ENCODE measurements around the gene ANKRD28. TPM values are rescaled to one million over a fixed set of nuclear protein-coding genes. Genes with fewer than 3 reads are reported as not detected.
"Not testable (repeated sequence)": the region's sequence is repeated elsewhere in the genome, so short reads cannot be mapped to it uniquely, and the experiment has no call there.

Gene ANKRD28
- total RNA-seq, 1 donor from 2014 or later, result 62.4 TPM

DNA sequence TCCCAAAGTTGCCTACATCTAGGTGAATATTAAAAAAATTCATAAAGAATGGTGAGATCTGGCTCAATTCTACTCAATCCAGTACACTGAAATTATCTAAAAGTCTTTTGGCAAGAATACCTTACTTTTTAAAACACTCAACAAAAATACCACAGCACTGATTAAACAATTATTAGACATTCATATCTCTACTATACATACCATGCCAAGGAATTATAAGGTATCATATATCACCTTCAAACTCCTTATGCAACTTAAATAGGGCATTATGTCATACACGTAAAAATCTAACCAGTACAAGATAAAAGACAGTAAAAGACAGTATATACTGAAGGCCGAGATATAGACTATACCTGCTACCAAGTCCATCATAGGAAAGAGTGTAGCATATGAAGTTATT lies 6.1 kb upstream of the ANKRD28 start:
- DNase-seq (ENCODE audit: low spot score), result no peak

DNA sequence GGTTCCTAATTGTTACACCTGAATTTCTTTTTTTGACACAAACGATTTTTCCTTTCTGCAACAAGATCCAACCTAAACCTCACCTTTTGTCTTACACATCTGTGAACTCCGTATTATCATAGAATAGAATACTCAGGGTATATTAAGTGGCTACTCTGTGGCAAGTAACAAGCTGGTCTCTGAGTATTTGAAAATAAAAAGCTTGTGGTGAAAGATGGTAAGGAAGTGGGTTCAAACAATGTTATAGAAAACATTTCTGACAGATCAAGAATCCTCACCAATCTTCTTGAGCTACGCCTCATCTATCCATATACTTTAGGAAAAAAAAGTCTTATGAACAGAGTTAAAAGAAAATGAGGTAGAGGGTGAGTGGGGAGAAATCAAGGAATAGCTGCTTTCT lies 3.5 kb upstream of the ANKRD28 start:
- DNase-seq (ENCODE audit: low spot score), result no peak

DNA sequence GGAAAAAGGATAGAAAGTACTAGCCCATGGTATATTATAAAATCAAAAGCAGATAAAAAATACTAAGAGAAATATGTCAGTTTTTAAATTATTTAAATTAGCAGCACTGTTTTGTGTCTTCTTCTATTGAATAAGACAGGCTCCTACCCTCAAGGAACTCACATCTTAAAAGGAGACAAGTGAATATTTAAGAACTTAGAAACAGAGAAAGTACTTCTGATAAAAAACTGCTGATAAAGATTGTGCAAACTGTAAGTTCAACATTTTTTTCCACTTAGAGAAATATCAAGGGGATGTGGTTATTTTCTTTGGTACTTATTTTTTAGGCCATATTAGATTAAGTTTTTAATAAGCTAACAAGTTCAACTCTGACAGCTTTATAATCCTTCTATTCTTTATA lies 3.0 kb upstream of the ANKRD28 start:
- no peak for DNase-seq (ENCODE audit: low spot score)

DNA sequence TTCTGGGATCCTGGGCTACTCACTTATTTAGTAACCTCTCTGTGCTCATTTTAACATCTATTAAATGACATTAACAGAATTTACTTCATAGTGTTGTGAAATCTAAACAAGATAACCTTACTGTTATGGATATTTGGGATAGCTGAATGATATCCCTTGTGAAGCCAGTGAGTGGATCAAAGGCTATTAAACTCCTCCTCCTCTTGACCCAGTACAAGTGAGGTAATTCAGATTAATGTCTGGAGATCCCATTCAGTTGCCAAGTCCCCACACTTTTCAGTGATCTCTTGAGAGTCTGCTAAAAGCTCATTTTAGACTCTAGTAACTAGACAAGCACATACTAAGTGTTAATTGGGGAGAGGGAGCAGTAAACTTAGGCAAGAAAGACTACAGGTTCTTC lies 2.5 kb upstream of the ANKRD28 start:
- DNase-seq (ENCODE audit: low spot score), result no peak

DNA sequence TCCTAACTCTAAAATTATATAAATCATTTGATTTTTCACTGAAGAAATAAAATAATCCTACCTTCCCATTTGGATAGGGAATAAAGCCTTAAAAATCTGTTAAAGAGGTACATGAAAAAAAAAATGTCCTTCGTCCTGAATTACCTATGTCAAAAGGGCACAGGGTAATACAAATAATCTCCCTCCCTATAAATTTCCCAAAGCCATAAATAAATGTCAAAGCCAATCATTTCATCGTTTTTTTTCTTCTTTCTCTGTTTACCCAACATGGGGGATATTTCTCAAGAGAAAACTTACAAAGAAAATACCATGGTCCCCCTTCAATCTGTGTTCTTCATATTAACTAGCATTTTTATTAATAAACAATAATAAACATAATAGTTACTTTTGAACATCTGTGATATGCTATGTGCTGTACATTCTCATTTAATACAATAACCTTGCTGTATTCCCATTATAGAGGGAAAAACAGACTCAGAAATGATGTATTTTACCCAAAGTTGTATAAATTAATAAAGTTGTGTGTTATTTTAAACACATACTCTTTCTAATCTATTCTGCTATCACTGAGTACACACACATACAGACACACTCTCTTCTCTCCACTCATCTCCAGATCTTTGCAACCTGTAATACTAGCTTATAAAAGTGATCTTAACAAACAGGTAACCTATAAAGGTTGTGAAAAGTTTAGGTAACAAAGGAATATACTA lies 910 bp upstream of the ANKRD28 start:
- no peak for DNase-seq (ENCODE audit: low spot score)

DNA sequence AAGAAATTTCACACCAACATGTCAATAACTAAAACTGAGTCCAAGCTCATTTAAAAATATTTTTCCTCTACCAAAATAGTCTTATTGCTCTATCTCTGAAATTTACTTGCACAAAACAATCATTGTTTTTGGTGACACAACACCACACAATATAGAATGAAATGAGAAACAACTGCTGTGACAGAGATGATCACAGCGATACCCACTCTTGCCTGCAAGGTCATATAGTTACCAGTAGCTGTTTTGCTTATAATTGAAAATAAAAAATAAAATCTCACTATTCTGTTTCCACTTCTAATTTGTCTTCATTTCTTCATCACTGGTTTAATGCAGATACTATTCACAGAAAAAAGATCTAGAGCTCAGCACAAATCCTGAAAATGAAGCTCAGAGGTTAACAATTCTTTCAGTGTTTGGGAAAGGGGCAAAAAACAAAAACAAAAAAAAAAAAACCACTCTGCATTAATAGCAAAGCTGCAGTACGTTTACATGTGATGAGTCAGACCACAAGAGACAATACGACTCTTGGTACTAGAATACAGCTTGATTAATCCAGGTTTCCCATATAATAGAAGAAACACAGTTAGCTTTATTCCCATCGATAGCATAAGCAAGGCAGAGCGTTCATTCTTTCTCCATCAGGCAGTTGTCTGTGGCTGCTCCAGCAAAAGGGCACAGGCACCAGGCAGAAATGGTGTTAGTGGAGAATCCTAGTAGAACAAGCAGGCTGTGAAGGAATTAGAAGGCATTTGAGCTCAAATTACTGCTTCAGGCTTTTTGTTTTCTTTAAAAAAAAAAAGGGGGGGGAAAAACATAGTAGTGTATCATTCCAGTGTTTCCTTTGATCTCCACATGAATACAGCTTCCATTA lies 773 bp downstream of the ANKRD28 start:
- no peak for DNase-seq (ENCODE audit: low spot score)

DNA sequence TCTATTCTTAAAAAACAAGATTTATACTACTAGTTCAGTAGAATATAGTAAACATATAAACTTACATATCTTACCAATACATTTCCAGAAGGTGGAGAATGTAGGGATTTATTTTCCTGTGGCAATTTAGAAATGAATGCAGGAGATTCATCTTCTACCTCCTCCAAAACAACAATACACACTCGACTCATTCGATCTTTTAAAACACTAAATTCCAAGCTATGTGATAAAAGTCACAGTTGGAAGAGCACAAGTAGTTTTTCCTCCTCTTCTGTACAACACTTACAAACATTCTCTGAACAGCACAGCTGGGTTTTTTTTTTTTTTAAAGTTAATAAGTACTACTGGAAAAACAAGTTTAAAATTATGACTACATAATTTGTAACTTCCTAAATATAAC lies 1.4 kb downstream of the ANKRD28 start:
- no peak for DNase-seq (ENCODE audit: low spot score)

DNA sequence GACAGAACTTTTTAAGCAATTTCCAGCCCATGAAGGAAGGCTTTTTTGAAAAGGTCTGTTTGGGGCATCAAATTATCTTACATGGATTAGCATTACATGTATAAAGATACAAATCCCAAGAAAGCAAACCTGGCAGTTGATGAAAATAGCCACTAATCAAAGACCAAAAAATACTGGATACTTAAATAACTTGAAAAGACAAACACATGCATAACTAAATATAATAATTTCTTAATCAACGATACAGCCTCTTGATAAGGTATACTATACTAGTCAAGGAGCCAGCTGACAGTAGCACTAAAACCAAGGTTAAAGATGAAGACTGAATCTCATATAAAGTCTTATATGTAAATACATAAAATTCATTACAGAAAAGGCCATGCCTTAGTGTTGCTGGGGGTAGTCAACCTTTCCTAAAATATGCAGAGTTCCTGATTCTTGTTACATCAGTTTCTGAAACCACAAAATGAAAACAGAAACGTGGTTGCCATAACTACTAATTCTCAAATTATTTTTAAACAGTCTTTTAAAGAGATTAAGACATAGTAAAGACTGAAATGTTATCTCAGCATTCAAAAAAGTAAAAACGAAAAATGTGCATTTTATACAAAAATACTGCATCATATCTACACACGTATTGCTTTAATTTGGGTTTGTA lies 2.0 kb downstream of the ANKRD28 start:
- DNase-seq (ENCODE audit: low spot score), result no peak

DNA sequence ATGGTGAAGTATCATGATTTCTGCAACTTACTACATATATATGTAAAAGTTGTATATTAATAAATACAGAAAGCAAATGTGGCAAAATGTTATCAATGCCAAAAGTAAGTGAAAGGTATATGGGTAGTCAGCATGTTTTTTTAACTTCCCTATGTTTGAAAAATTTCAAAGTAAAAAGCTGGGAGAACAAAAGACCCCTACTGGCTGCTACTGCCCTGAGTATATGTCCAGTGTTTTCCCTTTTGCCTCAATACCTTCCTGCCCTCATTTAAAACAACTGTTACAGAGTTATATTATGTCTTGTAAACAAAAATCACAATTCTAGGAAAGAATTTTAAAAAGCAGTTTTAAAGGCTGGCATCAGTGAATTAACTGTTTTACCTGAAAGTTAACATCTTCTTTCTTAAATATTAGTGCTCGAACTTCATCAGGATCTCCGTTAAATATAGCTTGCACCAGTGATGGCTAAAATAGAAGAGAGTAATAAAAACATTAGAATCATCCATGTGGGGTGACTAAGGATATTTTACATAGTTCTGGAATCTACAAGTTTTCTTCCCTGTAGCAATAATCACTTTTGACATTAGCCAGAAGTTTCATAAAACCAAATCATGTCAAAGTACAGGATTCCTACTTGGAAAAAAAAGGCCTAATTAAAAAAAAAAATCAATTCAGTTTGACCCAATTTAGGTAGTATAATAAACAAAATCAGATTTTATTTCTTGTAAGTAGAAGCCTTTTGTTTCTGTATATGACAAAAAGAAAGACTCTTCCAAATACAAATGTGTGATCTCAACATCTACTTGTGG lies 2.7 kb downstream of the ANKRD28 start:
- DNase-seq (ENCODE audit: low spot score), result no peak

DNA sequence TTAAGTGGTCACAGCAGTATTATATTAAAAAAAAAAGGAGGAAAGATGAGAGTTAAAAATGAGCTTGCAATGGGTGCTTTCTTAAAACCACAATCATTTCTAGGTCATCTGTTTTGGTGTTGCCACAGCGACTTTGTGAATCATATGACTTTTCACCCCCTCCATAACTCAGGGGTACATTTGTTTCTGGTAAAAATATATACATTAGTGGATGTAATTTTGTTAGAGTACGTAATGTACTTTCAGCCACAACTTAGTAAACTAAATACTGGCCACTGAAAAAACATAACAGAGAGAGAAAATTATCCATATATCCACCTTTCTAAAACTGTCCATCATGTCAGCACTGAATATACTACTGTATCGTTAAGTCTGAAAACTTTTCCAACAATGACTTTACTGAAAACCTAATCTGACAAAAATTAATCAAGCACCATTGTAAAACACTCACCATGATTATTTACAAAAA lies 3.4 kb downstream of the ANKRD28 start:
- DNase-seq (ENCODE audit: low spot score), result no peak

DNA sequence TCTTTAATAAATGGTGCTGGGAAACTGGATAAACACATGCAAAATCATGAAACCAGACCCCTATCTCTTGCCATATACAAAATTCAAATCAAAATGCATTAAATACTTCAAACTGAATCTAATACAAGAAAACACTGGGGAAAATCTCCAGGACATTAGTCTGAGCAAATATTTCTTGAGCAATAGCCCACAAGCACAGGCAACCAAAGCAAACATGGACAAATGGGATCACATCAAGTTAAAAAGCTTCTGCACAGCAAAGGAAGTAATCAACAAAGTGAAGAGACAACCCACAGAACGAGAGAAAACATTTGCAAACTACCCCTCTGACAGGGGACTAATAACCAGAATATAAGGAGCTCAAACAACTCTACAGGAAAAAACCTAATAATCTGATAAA lies 6.3 kb downstream of the ANKRD28 start:
- DNase-seq (ENCODE audit: low spot score), result no peak

DNA sequence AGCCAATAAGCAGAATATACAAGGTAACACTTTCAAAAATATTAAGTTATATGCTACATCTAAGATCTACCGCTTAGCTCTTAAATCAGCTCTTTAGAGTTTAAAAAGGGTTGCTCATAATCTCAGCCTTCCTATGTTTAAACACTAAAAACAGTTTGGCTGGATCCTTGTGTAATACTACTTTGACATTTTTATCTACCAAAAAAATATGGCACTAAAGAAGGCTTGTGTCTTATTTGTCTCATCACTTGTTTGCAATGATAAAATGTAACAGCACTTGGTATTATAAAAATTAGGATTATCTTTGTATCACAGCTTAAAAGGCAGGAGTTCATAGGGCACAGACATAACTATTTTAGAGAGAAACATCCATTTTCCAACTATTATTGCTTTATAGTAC lies 9.8 kb downstream of the ANKRD28 start:
- DNase-seq (ENCODE audit: low spot score), result no peak

DNA sequence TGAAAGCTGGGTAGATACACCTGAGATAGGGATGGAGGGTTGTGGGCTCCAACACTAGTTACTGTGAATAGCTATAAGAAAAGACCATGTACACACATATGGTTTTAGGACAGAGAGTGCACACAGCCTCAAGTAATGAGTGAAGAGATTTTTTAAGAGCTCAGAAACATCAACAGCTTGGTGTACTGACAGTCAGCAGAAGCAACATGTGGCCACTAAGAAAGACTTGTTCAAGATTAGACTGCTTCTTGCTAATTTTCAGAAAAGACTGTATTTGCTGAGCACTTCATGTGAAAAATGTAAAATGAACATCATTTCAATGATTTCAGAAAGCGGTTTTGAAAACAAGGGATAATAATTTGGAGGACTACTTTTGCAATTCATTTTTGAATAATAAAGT lies 10.3 kb downstream of the ANKRD28 start:
- no peak for DNase-seq (ENCODE audit: low spot score)

DNA sequence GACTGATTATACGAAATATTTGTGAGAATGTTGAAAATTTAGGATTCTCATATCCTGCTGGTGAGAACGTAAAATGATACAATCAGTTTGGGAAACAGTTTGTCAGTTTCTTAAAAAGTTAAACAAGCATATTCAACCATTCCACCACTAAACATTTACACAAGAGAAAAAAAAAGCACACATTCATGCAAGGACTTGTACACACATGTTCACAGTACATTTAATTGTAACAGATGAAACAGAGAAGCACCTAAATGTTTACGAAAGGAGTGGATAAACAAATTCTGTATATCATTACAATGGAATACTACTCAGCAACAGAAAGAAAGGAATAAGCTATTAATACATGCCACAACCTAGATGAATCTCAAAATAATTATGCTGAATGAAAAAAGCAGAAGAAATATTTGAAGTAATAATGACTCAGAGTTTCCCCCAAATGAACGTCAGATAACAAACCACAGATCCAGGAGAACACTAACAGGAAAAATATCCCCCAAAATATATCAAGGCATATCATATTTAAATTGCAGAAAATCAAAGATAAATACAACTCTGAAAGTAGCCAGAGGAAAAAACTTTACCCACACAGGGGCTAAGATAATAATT lies 14.3 kb downstream of the ANKRD28 start:
- DNase-seq (ENCODE audit: low spot score), result no peak

DNA sequence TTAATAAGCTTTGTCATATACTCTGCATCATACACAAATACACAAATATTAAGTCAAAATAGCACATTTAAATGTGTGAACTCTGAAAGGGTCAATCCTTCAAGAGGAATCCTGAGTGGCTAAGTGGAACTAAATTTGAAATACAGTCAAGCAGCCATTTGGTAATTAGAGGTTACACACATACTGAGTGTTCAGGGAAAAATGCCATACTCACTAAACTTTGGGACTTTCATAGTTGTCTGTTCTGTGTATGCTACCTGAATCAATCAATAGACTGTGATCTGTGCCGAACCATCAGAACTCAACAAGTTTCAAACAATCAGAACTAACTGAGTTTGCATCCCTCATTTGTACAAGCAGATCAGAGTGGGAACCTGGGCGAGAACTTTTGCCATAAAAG lies 15.3 kb downstream of the ANKRD28 start:
- no peak for DNase-seq (ENCODE audit: low spot score)

DNA sequence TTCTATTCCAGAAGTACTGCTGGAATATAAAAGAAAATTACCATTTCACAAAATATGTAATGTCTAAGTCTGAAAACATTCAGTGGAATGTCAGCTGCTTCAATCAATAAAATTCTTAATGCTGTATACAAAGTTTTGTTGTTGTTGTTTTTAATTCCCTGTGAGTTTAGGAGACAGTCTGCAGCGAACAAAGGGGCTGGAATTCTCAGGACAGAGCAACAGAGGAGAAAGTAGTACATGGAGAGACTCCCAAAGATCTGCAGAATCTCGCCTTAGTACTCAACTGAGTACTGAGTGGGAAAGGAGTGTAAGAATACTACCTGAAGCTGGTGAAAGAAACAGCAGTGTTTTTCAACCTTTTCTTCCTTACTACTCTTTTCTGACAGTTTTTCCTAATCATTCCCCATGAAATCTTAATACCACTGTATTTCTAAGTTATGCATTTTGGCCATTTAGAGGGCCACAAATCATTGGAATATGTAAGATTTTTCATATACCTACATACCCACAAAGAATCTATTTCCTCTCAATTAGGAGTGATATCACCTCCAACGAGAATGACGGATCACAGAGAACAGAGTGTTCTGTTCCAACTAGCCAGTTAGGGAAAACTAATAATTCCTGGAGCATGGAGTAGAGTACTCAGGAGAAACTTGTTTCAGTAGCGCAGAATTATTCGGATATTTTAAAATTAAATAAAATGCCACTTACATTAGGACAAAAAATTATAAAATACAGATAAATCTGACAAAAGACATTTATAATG lies 16.0 kb downstream of the ANKRD28 start:
- DNase-seq (ENCODE audit: low spot score), result no peak

DNA sequence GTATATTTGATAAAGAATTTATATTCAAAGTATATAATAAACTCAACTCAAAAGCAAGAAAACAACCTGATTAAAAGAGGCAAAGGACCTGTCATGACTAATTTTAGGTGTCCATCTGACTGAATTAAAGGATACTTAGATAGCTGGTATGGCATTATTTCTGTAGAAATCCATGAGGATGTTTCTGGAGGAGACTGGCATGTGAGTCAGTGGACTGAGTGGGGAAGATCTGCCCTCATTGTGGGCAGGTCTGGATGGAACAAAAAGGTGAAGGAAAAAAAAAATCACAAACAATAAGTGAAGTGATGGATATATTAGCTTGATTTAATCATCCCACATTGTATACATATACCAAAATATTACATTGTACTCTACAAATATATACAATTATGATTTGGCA lies 16.6 kb downstream of the ANKRD28 start:
- no peak for DNase-seq (ENCODE audit: low spot score)

DNA sequence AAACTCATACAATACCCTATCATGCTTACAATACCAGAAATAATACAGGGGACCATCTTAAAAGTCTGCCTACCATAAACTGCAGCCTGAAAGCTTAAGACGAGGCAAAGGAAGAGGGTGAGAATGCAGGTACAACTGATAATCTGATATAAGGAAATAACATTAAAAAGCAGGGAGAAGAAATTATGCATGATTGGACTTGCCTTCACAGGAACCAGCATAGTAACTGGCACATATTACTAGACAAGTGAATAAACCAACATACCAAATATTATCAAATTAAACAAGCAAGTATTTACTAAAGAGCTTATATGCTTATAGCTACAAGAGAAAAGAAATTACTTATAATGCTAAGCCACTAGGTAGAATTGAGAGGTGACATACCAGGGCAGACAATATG lies 18.7 kb downstream of the ANKRD28 start:
- no peak for DNase-seq (ENCODE audit: low spot score)

DNA sequence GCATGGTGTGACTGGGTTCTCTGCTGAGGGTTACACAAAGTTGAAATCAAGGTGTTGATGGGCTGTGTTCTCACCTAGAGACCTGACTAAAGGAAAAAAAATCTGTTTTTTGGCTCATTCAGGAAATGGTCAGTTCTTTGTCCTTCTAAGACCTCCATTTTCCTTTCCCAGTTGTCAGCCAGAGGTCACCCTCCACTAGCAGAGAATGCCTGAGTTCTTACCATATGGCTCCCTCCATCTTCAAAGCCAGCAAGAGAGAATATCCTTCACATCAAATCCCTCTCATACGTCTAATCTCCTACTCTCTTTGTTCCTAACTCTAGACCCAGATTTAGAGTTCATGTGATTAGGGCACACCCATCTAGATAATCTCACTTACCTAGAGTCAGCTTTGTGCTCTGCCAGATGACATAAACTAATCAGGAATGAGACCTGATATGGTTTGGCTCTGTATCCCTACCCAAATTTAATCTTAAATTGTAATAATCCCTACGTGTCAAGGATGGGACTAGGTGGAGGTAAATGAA lies 19.4 kb downstream of the ANKRD28 start:
- DNase-seq (ENCODE audit: low spot score), result no peak

DNA sequence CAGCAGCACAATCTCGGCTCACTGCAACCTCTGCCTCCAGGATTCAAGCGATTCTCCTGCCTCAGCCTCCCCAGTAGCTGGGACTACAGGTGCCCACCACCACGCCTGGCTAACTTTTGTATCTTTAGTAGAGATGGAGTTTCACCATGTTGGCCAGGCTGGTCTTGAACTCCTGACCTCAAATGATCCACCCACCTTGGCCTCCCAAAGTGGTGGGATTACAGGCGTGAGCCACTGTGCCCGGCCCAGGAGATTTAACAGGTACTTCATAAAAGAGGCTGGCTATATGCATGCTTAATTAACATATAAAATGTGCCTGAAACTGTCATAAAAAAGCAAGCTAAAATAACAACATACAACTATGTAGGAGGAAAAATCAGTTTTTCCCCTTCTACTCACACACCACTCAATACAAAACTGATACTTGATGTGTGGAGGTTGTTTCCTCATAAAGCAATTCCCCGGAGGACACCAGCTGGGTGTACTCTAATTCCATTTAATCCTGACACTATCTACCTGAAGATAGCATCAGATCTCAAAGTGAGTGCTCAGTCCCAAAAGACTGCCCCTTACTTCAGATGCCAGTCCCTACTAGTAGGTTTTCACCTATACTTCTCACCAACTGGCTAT lies 22.7 kb downstream of the ANKRD28 start:
- DNase-seq (ENCODE audit: low spot score), result not testable (repeated sequence)

All from ureter (tissue), 1 donor.